Mucosa of descending colon (tissue), 3 donors: Measurements from ENCODE around the gene PAXX. TPM values are rescaled to one million over a fixed set of nuclear protein-coding genes. Genes with fewer than 3 reads are reported as not detected.

ENCODE experiments used
- ATAC-seq: fragments of 200-7000 bp; cut with Tn5 transposase; one replicate; pipeline ENCODE4 v1.9.1; 2020; ENCODE audit warnings: mild to moderate bottlenecking, moderate library complexity
- DNase-seq, 3 donors: peaks; one replicate each; pipeline ENCODE4 v3.0.0-alpha.2; 2020
- H3K36me3 ChIP-seq: fragments of 200-600 bp; one replicate; pipeline ENCODE4 v1.8.0; 2021; ENCODE audit warnings: low read depth, mild to moderate bottlenecking
- H3K4me1 ChIP-seq: fragments of 200-600 bp; one replicate; pipeline ENCODE4 v1.8.0; 2021; ENCODE audit warnings: low read depth, mild to moderate bottlenecking
- H3K4me3 ChIP-seq: fragments of 200-600 bp; one replicate; pipeline ENCODE4 v1.8.0; 2021; ENCODE audit warnings: mild to moderate bottlenecking
- H3K9me3 ChIP-seq: fragments of 200-600 bp; one replicate; pipeline ENCODE4 v1.8.0; 2021; ENCODE audit warnings: mild to moderate bottlenecking
- intact Hi-C, 2 donors: fragments of 100-400 bp; cut with DNase I in 1 of 2; cut with micrococcal nuclease in 1 of 2; formaldehyde crosslinking; loops; one replicate each; pipeline versions ENCODE4 v1.11.0 to v1.11.1; 2022; cut with DNase I, micrococcal nuclease
- total RNA-seq, 3 donors: library from RNA; stranded (reverse); fragmentation: NEBNext Ultra II Directional in 2 of 3; extraction: Animal tissue kit (Norgen Biotek cat#: 25700) in 2 of 3; gene quantifications; one replicate each; pipeline versions ENCODE4 v1.2.1 to v1.2.4, GENCODE V29; 2021 to 2023
- TF ChIP-seq, protein P1 (sequence below): fragments of 200-600 bp; IDR thresholded peaks from one replicate; pipeline ENCODE4 v1.8.0; 2022; ENCODE audit warnings: antibody characterized with exemption, mild to moderate bottlenecking
- donor health status: DM: no; HTN: no; CAD: no; lungs with moderate emphysema.
- donor health status: DM: no; HTN: no; CAD: no.
- donor health status: DM: no; HTN: yes; CAD: no.

Gene PAXX
- total RNA-seq, 3 donors from 2014 or later, result 32.0 to 39.9 (median 34.1) TPM

DNA sequence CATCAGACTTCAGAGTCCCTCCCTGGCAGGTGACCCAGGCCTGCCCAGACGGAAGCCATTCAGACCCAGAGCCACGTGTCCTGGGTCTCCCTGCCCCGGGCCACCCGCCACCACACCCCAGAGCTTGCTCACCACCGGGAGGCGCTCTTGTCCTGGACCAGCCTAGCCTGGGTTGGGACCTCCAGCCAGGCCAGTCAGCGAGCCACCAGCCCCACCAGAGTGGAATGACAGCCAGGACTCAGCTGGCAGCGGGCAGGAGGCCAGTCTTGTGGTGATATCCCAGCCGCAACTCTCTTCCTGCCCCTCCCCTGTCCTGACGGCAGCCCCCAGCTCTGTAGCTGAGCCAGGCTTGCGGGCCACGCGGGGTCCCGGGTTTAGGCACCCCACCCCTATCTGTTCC, 16.6 kb upstream of the PAXX start:
- intact Hi-C loops, result no loop called here
- Histone ChIP-seq H3K4me1 (peaks cover 2% of the 10 kb centered on the region), H3K9me3 (no peaks in the 10 kb centered on the region), H3K36me3 (no peaks in the 10 kb centered on the region), H3K4me3 (no peak overlapping the region)
- TF ChIP-seq, protein P1, sequence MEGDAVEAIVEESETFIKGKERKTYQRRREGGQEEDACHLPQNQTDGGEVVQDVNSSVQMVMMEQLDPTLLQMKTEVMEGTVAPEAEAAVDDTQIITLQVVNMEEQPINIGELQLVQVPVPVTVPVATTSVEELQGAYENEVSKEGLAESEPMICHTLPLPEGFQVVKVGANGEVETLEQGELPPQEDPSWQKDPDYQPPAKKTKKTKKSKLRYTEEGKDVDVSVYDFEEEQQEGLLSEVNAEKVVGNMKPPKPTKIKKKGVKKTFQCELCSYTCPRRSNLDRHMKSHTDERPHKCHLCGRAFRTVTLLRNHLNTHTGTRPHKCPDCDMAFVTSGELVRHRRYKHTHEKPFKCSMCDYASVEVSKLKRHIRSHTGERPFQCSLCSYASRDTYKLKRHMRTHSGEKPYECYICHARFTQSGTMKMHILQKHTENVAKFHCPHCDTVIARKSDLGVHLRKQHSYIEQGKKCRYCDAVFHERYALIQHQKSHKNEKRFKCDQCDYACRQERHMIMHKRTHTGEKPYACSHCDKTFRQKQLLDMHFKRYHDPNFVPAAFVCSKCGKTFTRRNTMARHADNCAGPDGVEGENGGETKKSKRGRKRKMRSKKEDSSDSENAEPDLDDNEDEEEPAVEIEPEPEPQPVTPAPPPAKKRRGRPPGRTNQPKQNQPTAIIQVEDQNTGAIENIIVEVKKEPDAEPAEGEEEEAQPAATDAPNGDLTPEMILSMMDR, result no peak
- ATAC-seq (no peak), DNase-seq (no peak)

DNA sequence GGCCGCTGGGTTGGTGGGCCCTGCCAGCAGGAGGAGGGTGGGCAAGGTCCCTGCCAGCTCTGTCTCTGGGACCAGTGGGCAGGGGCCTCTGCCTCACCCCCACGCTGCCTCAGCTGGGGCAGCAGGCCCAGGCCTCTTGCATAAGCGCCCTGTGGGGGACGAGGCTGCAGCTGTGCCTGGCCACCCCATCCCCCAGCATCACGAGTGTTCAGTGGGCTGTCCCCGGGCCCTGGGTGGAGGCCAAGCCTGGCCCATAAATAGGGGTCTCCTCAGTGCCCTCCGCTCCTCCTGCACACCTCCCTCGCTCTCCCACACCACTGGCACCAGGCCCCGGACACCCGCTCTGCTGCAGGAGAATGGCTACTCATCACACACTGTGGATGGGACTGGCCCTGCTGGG, 15.0 kb upstream of the PAXX start, which contains the start of gene PTGDS:
Gene PTGDS, plus strand, starts transcription at position 282 of the 400 bp plus-strand sequence. Its CDS starts 75 bp downstream, at position 357.
- TF ChIP-seq, protein P1, result no peak
- H3K4me3 ChIP-seq, result no peak within 1 kb of the TSS
- H3K36me3 ChIP-seq, result no peaks in the 10 kb centered on the region
- peaks cover 2% of the 10 kb centered on the region for H3K4me1 ChIP-seq
- ATAC-seq (no peak), DNase-seq (no peak)
- intact Hi-C loops, result no loop called here
- H3K9me3 ChIP-seq, result no peaks in the 10 kb centered on the region

DNA sequence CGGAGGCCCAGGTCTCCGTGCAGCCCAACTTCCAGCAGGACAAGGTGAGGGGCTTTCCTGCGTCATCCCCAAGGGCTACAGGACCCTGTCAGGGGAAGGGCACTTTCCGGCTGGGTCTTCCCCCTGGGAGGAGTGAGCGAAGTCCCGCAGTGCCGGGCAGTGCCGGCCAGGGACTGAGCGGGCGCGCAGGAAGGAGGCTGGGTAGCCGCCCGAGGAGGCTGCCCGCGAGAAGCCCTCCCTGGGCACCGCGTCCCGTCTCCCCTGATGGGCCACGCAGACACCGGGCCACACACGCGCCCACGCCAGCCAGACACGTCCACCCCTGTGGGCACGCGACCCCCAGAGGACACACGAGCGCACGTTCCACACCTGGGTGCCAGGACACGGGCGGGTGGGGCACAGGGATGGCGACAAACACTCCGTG, 14.6 kb upstream of the PAXX start:
- H3K36me3 ChIP-seq, result no peaks in the 10 kb centered on the region
- TF ChIP-seq, protein P1, result no peak
- no peaks in the 10 kb centered on the region for H3K9me3 ChIP-seq
- peaks cover 2% of the 10 kb centered on the region for H3K4me1 ChIP-seq
- intact Hi-C loops, result no loop called here
- no peak overlapping the region for H3K4me3 ChIP-seq
- peak; percentile 12 for ATAC-seq
- DNase-seq, result peak in 1 of 3 donors; percentile 53

DNA sequence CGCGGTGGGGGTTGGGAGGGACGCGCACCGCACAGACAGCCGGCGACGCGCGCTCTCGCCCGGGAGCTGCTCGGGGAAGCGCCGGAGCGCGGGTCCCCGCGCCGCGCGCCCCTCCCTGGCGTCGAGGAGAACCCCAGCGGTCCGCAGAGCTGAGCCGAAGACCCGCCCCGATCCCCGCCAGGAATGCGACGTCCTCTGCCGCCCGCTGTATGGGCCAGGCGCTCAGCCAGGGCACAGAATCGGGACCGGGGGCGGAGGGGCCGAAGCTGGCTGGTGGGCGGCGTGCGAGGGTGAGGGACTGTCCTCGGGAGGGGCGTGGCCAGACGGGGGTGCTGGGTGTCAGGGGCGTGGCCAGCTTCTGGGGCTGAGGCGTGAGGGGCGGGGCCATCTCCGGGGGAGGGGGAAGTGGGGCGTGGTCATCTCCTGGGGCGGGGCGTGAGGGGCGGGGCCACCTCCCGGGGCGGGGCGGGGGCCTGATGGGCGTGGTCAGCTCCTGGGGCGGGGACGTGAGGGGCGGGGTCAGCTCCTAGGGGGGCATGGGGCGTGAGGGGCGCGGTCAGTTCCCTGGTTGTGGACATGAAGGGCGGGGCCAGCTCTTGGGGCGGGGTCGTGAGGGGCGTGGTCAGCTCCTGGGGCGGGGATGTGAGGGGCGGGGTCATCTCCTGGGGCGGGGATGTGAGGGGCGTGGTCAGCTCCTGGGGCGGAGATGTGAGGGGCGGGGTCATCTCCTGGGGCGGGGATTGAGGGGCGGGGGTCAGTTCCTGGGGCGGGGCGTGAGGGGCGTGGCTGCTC, 14.0 kb upstream of the PAXX start:
- H3K4me3 ChIP-seq, result no peak overlapping the region
- TF ChIP-seq, protein P1, result no peak
- DNase-seq (peak; percentile 66 to 80 (median 77)), ATAC-seq (peak; percentile 75)
- no peaks in the 10 kb centered on the region for H3K36me3 ChIP-seq
- no peaks in the 10 kb centered on the region for H3K9me3 ChIP-seq
- intact Hi-C loops, result no loop called here
- peaks cover 2% of the 10 kb centered on the region for H3K4me1 ChIP-seq

DNA sequence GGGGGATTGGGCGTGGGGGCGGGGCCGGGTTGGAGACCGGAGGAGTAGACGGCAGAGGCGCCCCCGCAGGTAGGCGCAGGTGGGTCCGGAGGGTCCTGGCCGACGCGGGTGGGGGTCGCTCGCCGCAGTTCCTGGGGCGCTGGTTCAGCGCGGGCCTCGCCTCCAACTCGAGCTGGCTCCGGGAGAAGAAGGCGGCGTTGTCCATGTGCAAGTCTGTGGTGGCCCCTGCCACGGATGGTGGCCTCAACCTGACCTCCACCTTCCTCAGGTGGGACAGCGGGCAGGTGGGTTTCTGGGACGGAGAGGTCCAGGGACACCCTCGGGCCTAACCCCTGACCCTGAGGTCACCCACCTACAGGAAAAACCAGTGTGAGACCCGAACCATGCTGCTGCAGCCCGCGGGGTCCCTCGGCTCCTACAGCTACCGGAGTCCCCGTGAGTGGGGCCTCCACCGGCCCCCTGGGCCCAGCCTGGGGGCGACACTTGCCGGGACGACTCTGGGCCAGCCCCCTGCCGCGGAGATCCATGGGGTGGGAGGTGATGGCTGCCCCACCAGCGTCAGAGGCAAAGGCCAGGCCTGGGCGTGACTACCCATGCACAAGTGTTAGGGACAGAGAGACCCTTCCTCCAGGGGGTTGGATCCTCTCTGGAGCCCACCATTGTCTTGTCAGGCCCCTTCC, 13.2 kb upstream of the PAXX start:
- Histone ChIP-seq H3K4me3 (no peak overlapping the region), H3K36me3 (no peaks in the 10 kb centered on the region), H3K9me3 (no peaks in the 10 kb centered on the region), H3K4me1 (peaks cover 2% of the 10 kb centered on the region)
- no peak for ATAC-seq
- TF ChIP-seq, protein P1, result no peak
- DNase-seq, result no peak
- intact Hi-C loops, result no loop called here
